H9 (cell line): Measurements from ENCODE around the gene CTCFL. TPM values are rescaled to one million over a fixed set of nuclear protein-coding genes. Genes with fewer than 3 reads are reported as not detected.

ENCODE experiments used
- DNase-seq: peaks from one replicate; pipeline ENCODE4 v3.0.0-alpha.2; 2017
- H2AFZ ChIP-seq: one replicate; pipeline ENCODE4 v1.6.1; 2013; ENCODE audit warnings: mild to moderate bottlenecking, low read length, control low read depth, moderate library complexity
- H2AK5ac ChIP-seq: 2 replicates; pipeline ENCODE4 v1.6.1; 2013; ENCODE audit warnings: low read length, control low read depth, mixed read lengths; ENCODE audit not compliant: insufficient read length
- H2BK120ac ChIP-seq: one replicate; pipeline ENCODE4 v1.6.1; 2013; ENCODE audit warnings: low read depth, mild to moderate bottlenecking, low read length, control low read depth, inconsistent platforms; ENCODE audit not compliant: poor library complexity, severe bottlenecking
- H2BK12ac ChIP-seq: 2 replicates; pipeline ENCODE4 v1.6.1; 2013; ENCODE audit warnings: low read length, control low read depth, mixed read lengths, low read depth; ENCODE audit not compliant: insufficient read length
- H2BK15ac ChIP-seq: 2 replicates; pipeline ENCODE4 v1.6.1; 2013; ENCODE audit warnings: low read depth, low read length, control low read depth
- H2BK20ac ChIP-seq: one replicate; pipeline ENCODE4 v1.6.1; 2013; ENCODE audit warnings: low read depth, mild to moderate bottlenecking, low read length, control low read depth, inconsistent platforms; ENCODE audit not compliant: poor library complexity, severe bottlenecking
- H2BK5ac ChIP-seq: 2 replicates; pipeline ENCODE4 v1.6.1; 2013; ENCODE audit warnings: low read length, control low read depth, mixed read lengths; ENCODE audit not compliant: insufficient read length
- H3K14ac ChIP-seq: 2 replicates; pipeline ENCODE4 v1.6.1; 2013; ENCODE audit warnings: low read length, control low read depth; ENCODE audit not compliant: insufficient read depth
- H3K18ac ChIP-seq: 2 replicates; pipeline ENCODE4 v1.6.1; 2013; ENCODE audit warnings: low read depth, mild to moderate bottlenecking, mixed read lengths, low read length, control low read depth; ENCODE audit not compliant: insufficient read length
- H3K23ac ChIP-seq: 2 replicates; pipeline ENCODE4 v1.6.1; 2013; ENCODE audit warnings: low read length, control low read depth, mixed read lengths, low read depth; ENCODE audit not compliant: insufficient read length
- H3K23me2 ChIP-seq: 2 replicates; pipeline ENCODE4 v1.6.1; 2013; ENCODE audit warnings: low read depth, mild to moderate bottlenecking, mixed read lengths, low read length, control low read depth; ENCODE audit not compliant: insufficient read length, poor library complexity, severe bottlenecking
- H3K27ac ChIP-seq: 2 replicates; pipeline ENCODE4 v1.5.1; 2013; ENCODE audit warnings: low read length, control low read depth, mixed read lengths, low read depth; ENCODE audit not compliant: insufficient read length
- H3K27me3 ChIP-seq: 2 replicates; pipeline ENCODE4 v1.6.1; 2013; ENCODE audit warnings: low read length, control low read depth, inconsistent platforms; ENCODE audit not compliant: insufficient read depth
- H3K4ac ChIP-seq: 2 replicates; pipeline ENCODE4 v1.6.1; 2013; ENCODE audit warnings: low read depth, mild to moderate bottlenecking, control low read depth, inconsistent platforms, low read length, moderate library complexity
- H3K4me1 ChIP-seq: 2 replicates; pipeline ENCODE4 v1.6.1; 2013; ENCODE audit warnings: low read length, control low read depth, inconsistent platforms; ENCODE audit not compliant: insufficient read depth
- H3K4me2 ChIP-seq: 2 replicates; pipeline ENCODE4 v1.6.1; 2013; ENCODE audit warnings: low read length, control low read depth, mixed read lengths; ENCODE audit not compliant: insufficient read length, insufficient read depth
- H3K56ac ChIP-seq: 2 replicates; pipeline ENCODE4 v1.6.1; 2013; ENCODE audit warnings: low read depth, mild to moderate bottlenecking, mixed read lengths, low read length, control low read depth; ENCODE audit not compliant: insufficient read length
- H3K79me1 ChIP-seq: 2 replicates; pipeline ENCODE4 v1.6.1; 2013; ENCODE audit warnings: low read depth, mild to moderate bottlenecking, moderate library complexity, low read length, control low read depth, inconsistent platforms; ENCODE audit not compliant: insufficient read depth, poor library complexity, severe bottlenecking
- H3K79me2 ChIP-seq: 2 replicates; pipeline ENCODE4 v1.6.1; 2013; ENCODE audit warnings: low read length, control low read depth, inconsistent platforms; ENCODE audit not compliant: insufficient read depth
- H3K9ac ChIP-seq: 2 replicates; pipeline ENCODE4 v1.6.1; 2013; ENCODE audit warnings: low read length, control low read depth, mixed read lengths; ENCODE audit not compliant: insufficient read length; ENCODE audit errors: extremely low read depth
- H3K9me3 ChIP-seq: one replicate; pipeline ENCODE4 v1.6.1; 2013; ENCODE audit warnings: low read depth, low read length, inconsistent platforms; ENCODE audit not compliant: control insufficient read depth
- H3T11ph ChIP-seq: one replicate; pipeline ENCODE4 v1.6.1; 2013; ENCODE audit warnings: mild to moderate bottlenecking, low read length, control low read depth, inconsistent platforms
- H4K20me1 ChIP-seq: one replicate; pipeline ENCODE4 v1.6.1; 2013; ENCODE audit not compliant: control insufficient read depth, insufficient read length, insufficient read depth
- H4K5ac ChIP-seq: 2 replicates; pipeline ENCODE4 v1.6.1; 2013; ENCODE audit warnings: low read depth, mild to moderate bottlenecking, mixed read lengths, low read length, control low read depth; ENCODE audit not compliant: insufficient read length
- H4K8ac ChIP-seq: replicated peaks from 2 replicates; pipeline ENCODE4 v1.6.1; 2013; ENCODE audit warnings: low read length, control low read depth, mixed read lengths, low read depth; ENCODE audit not compliant: insufficient read length
- H4K91ac ChIP-seq: 2 replicates; pipeline ENCODE4 v1.6.1; 2013; ENCODE audit warnings: low read depth, mild to moderate bottlenecking, moderate library complexity, mixed read lengths, low read length, control low read depth; ENCODE audit not compliant: insufficient read length
- H3K27ac Mint-ChIP-seq, 3 experiments: 2 replicates in 2 of 3; 3 replicates in 1 of 3; pipeline ENCODE4 v1.8.0; 2020 to 2021; ENCODE audit warnings: mixed read lengths in 3 of 3, mild to moderate bottlenecking in 1 of 3, moderate library complexity in 1 of 3
- H3K27me3 Mint-ChIP-seq: 2 replicates; pipeline ENCODE4 v1.8.0; 2021; ENCODE audit warnings: low read depth, mild to moderate bottlenecking, moderate library complexity, mixed read lengths
- H3K36me3 Mint-ChIP-seq, 3 experiments: 2 replicates in 2 of 3; 3 replicates in 1 of 3; pipeline ENCODE4 v1.8.0; 2020 to 2021; ENCODE audit warnings: low read depth in 3 of 3, mixed read lengths in 3 of 3; ENCODE audit not compliant: insufficient read depth in 1 of 3
- H3K4me1 Mint-ChIP-seq, 2 experiments: 2 replicates each; pipeline ENCODE4 v1.8.0; 2020; ENCODE audit warnings: mixed read lengths in 2 of 2
- H3K4me3 Mint-ChIP-seq, 2 experiments: 2 replicates in 1 of 2; 3 replicates in 1 of 2; pipeline ENCODE4 v1.8.0; 2020 to 2021; ENCODE audit warnings: mild to moderate bottlenecking in 2 of 2, mixed read lengths in 2 of 2, moderate library complexity in 1 of 2
- H3K9me3 Mint-ChIP-seq, 2 experiments: 2 replicates in 1 of 2; 3 replicates in 1 of 2; pipeline ENCODE4 v1.8.0; 2020; ENCODE audit warnings: mild to moderate bottlenecking in 2 of 2, mixed read lengths in 2 of 2, moderate library complexity in 1 of 2
- CTCF ChIP-seq: fragments of 200-600 bp; sonication (generic); conservative IDR thresholded peaks from 3 replicates; pipeline ENCODE4 v1.8.0; 2021; ENCODE audit warnings: antibody characterized with exemption, mild to moderate bottlenecking
- WGBS: extraction: QIAGEN DNeasy Blood & Tissue Kit; methylation state at CpG from one replicate; pipeline ENCODE4 v1.1.7; 2013; ENCODE audit warnings: missing lambda C conversion rate, low lambda C conversion rate, mixed read lengths; ENCODE audit not compliant: insufficient read length; ENCODE audit errors: extremely low coverage; 5-methylcytosine and 5-hydroxymethylcytosine counted together
- total RNA-seq: library from RNA; stranded (reverse); gene quantifications from 2 replicates; pipeline ENCODE4 v1.2.1, GENCODE V29; 2021

CTCFL gene
- total RNA-seq, 1 experiment from 2014 or later = 0.90 TPM

GRCh38 chr20:57568088-57568896 lies 43.4 kb upstream of the CTCFL start:
- Histone ChIP-seq H3K27me3 (no peaks in the 10 kb centered on the region), H3K27ac (no peak overlapping the region), H3K23ac (no peak overlapping the region), H3K18ac (no peak overlapping the region), H3T11ph (no peak overlapping the region), H2BK15ac (no peak overlapping the region), H3K9ac (no peak overlapping the region), H2BK20ac (no peak overlapping the region), H3K79me2 (no peaks in the 10 kb centered on the region), H2BK12ac (no peak overlapping the region), H4K5ac (no peak overlapping the region), H2AFZ (no peak overlapping the region), H2BK120ac (no peak overlapping the region), H3K56ac (no peak overlapping the region), H3K4me1 (no peaks in the 10 kb centered on the region), H3K23me2 (no peaks in the 10 kb centered on the region), H4K8ac (no peak overlapping the region), H4K91ac (no peak overlapping the region), H3K79me1 (no peaks in the 10 kb centered on the region), H2AK5ac (no peak overlapping the region), H3K4ac (no peak overlapping the region), H4K20me1 (no peaks in the 10 kb centered on the region), H3K14ac (no peak overlapping the region), H3K4me2 (no peak overlapping the region), H2BK5ac (no peak overlapping the region), H3K9me3 (no peaks in the 10 kb centered on the region)
- no peaks in the 10 kb centered on the region for H3K9me3 Mint-ChIP-seq
- no peak overlapping the region for H3K27ac Mint-ChIP-seq
- no CpG with 5 or more reads among the region's 13 CpGs for WGBS
- no peak overlapping the region for H3K4me3 Mint-ChIP-seq
- peaks cover 5 to 7% of the 10 kb centered on the region in 2 experiments for H3K4me1 Mint-ChIP-seq
- H3K27me3 Mint-ChIP-seq = peaks cover 19% of the 10 kb centered on the region
- no peaks in the 10 kb centered on the region; a peak in 1 of 7 replicates for H3K36me3 Mint-ChIP-seq
- no peak for DNase-seq
- no peak for TF ChIP-seq CTCF
